Adrenal gland (tissue), 5 donors: Measurements from ENCODE around the gene TOGARAM2.

Source experiments
- POLR2A ChIP-seq, 2 donors: fragments of 450-650 bp; IDR thresholded peaks; one replicate each; pipeline ENCODE4 v1.6.1; 2017; ENCODE audit warnings: antibody characterized with exemption in 2 of 2, mild to moderate bottlenecking in 2 of 2, moderate library complexity in 1 of 2
- TF ChIP-seq, protein P1 (sequence below), 6 experiments: fragments of 450-650 bp in 4 of 6; fragments of 200-600 bp in 2 of 6; sonication (generic) in 1 of 6; IDR thresholded peaks; 1 replicate in 5 of 6; 2 replicates in 1 of 6; pipeline versions ENCODE4 v1.5.1 to v1.8.0; 2016 to 2021; ENCODE audit warnings: antibody characterized with exemption in 6 of 6, mild to moderate bottlenecking in 2 of 6, moderate library complexity in 1 of 6
- donor health status: DM: no; HTN: no; CAD: no.

DNA sequence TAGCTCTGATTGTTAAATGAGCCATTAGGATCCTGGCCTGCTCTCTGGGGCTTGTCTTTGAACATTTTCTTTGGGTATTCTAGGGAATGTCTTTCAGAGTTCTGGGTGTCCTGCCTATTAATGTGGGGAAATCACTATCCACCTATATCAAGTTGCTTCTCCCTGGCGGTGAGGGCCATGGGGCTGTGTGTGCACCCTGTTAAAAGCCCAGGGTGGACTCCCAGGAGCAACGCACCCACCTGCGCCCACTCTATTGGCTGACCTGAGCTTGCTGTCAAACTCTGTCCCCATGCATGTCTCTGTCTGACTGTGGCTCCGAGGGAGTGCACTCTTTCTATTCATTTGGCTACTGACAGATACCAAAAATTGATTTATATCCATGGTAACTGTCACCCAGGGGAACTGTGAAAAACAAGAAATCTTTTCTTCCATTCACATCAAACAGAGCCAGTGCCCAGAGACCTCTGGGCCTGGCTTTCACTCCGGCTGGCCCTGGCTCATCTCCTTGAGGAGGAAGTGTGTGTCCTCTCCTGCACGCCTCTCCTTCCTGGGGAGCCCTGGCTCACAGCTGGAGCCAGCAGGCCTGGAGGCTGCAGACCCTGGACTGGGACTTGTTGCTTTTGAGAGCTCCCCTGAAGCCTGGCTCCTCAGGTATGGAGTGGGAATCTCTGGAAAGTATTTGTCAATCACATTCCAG lies 10.5 kb upstream of the TOGARAM2 start:
- TF ChIP-seq, protein P1, sequence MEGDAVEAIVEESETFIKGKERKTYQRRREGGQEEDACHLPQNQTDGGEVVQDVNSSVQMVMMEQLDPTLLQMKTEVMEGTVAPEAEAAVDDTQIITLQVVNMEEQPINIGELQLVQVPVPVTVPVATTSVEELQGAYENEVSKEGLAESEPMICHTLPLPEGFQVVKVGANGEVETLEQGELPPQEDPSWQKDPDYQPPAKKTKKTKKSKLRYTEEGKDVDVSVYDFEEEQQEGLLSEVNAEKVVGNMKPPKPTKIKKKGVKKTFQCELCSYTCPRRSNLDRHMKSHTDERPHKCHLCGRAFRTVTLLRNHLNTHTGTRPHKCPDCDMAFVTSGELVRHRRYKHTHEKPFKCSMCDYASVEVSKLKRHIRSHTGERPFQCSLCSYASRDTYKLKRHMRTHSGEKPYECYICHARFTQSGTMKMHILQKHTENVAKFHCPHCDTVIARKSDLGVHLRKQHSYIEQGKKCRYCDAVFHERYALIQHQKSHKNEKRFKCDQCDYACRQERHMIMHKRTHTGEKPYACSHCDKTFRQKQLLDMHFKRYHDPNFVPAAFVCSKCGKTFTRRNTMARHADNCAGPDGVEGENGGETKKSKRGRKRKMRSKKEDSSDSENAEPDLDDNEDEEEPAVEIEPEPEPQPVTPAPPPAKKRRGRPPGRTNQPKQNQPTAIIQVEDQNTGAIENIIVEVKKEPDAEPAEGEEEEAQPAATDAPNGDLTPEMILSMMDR (IDR thresholded peaks at IDR 0.05) = no peak
- TF ChIP-seq POLR2A (IDR thresholded peaks at IDR 0.05) = no peak
